Activated T-helper 1 cell treated with anti-CD3 and anti-CD28 coated beads, Interleukin-12 subunit alpha, Interleukin-12 subunit beta, Interleukin-2, Interleukin-4 antibody, amounts not matched to agents 30 ng/mL and 10 ng/mL and 1 ng/mL, durations not matched to agents 14 hours and 24 hours and 36 hours (primary cell): ENCODE data around the gene MSRB2. TPM values are rescaled to one million over a fixed set of nuclear protein-coding genes. Genes with fewer than 3 reads are reported as not detected.
"Not testable (repeated sequence)": the region's sequence is repeated elsewhere in the genome, so short reads cannot be mapped to it uniquely, and the experiment has no call there.

Source experiments
- DNase-seq: peaks from one replicate; pipeline ENCODE4 v3.0.0; 2021; ENCODE audit warnings: low spot score
- H3K27ac Mint-ChIP-seq: one replicate; pipeline ENCODE4 v1.8.0; 2021; ENCODE audit warnings: mild to moderate bottlenecking, mixed read lengths
- H3K27me3 Mint-ChIP-seq: one replicate; pipeline ENCODE4 v1.8.0; 2022; ENCODE audit warnings: mild to moderate bottlenecking, moderate library complexity, mixed read lengths; ENCODE audit not compliant: insufficient read depth
- H3K36me3 Mint-ChIP-seq: one replicate; pipeline ENCODE4 v1.8.0; 2021; ENCODE audit warnings: low read depth, mixed read lengths
- H3K4me1 Mint-ChIP-seq: one replicate; pipeline ENCODE4 v1.8.0; 2021; ENCODE audit warnings: low read depth, mixed read lengths
- H3K4me3 Mint-ChIP-seq: one replicate; pipeline ENCODE4 v1.8.0; 2021; ENCODE audit warnings: mild to moderate bottlenecking, moderate library complexity, mixed read lengths
- H3K9me3 Mint-ChIP-seq: one replicate; pipeline ENCODE4 v1.8.0; 2021; ENCODE audit warnings: mixed read lengths
- intact Hi-C: fragments of 100-400 bp; cut with micrococcal nuclease; formaldehyde crosslinking; loops from one replicate; pipeline ENCODE4 v1.15.1; 2024
- total RNA-seq: library from RNA; stranded (reverse); gene quantifications from 2 replicates; pipeline ENCODE4 v1.2.3, GENCODE V29; 2022

MSRB2 gene
- total RNA-seq, 1 donor from 2014 or later: 3.0 TPM

- no peak overlapping the region for H3K27ac Mint-ChIP-seq
- no peaks in the 10 kb centered on the region for H3K9me3 Mint-ChIP-seq
- H3K27me3 Mint-ChIP-seq: peaks cover 10% of the 10 kb centered on the region
- DNase-seq: no peak
- no peaks in the 10 kb centered on the region for H3K4me1 Mint-ChIP-seq
- no peaks in the 10 kb centered on the region for H3K36me3 Mint-ChIP-seq
- intact Hi-C loops: loop anchor here (10.0 kb wide), 1 partner anchor 509 kb away; no protein-coding TSS in a partner anchor
- H3K4me3 Mint-ChIP-seq: no peak overlapping the region
These were observed 31.2 kb upstream of the MSRB2 start for GRCh38 chr10:23063973-23064812.

GRCh38 chr10:23064813-23065114 is 30.6 kb upstream of the MSRB2 start:
- H3K9me3 Mint-ChIP-seq, DNase-seq, H3K4me1 Mint-ChIP-seq, H3K4me3 Mint-ChIP-seq, H3K27ac Mint-ChIP-seq, H3K36me3 Mint-ChIP-seq: not testable (repeated sequence)
- H3K27me3 Mint-ChIP-seq: peaks cover 10% of the 10 kb centered on the region
- intact Hi-C loops: loop anchor here (10.0 kb wide), 1 partner anchor 510 kb away; no protein-coding TSS in a partner anchor

GRCh38 chr10:23065181-23065948 is 30.0 kb upstream of the MSRB2 start:
- intact Hi-C loops: loop anchor here (10.0 kb wide), 1 partner anchor 511 kb away; no protein-coding TSS in a partner anchor
- no peaks in the 10 kb centered on the region for H3K4me1 Mint-ChIP-seq
- no peak for DNase-seq
- no peak overlapping the region for H3K27ac Mint-ChIP-seq
- no peaks in the 10 kb centered on the region for H3K9me3 Mint-ChIP-seq
- no peak overlapping the region for H3K4me3 Mint-ChIP-seq
- peaks cover 10% of the 10 kb centered on the region for H3K27me3 Mint-ChIP-seq
- H3K36me3 Mint-ChIP-seq: no peaks in the 10 kb centered on the region

GRCh38 chr10:23067337-23067736 is 28.0 kb upstream of the MSRB2 start:
- H3K36me3 Mint-ChIP-seq: no peaks in the 10 kb centered on the region
- DNase-seq: no peak
- H3K27ac Mint-ChIP-seq: no peak overlapping the region
- intact Hi-C loops: loop anchor here (10.0 kb wide), 1 partner anchor 513 kb away; no protein-coding TSS in a partner anchor
- no peaks in the 10 kb centered on the region for H3K9me3 Mint-ChIP-seq
- peaks cover 8% of the 10 kb centered on the region for H3K27me3 Mint-ChIP-seq
- H3K4me1 Mint-ChIP-seq: no peaks in the 10 kb centered on the region
- no peak overlapping the region for H3K4me3 Mint-ChIP-seq

GRCh38 chr10:23067939-23068775 is 27.2 kb upstream of the MSRB2 start:
- no peaks in the 10 kb centered on the region for H3K9me3 Mint-ChIP-seq
- peaks cover 8% of the 10 kb centered on the region for H3K27me3 Mint-ChIP-seq
- no peaks in the 10 kb centered on the region for H3K36me3 Mint-ChIP-seq
- no peak overlapping the region for H3K4me3 Mint-ChIP-seq
- intact Hi-C loops: loop anchor here (1.0 to 10.0 kb wide), 4 partner anchors 79 to 1075 kb away; no protein-coding TSS in a partner anchor
- DNase-seq: peak; percentile 14
- no peaks in the 10 kb centered on the region for H3K4me1 Mint-ChIP-seq
- H3K27ac Mint-ChIP-seq: no peak overlapping the region

GRCh38 chr10:23069019-23069815 is 26.2 kb upstream of the MSRB2 start:
- no peaks in the 10 kb centered on the region for H3K9me3 Mint-ChIP-seq
- intact Hi-C loops: loop anchor here (10.0 kb wide), 1 partner anchor 514 kb away; no protein-coding TSS in a partner anchor
- H3K27ac Mint-ChIP-seq: no peak overlapping the region
- no peaks in the 10 kb centered on the region for H3K36me3 Mint-ChIP-seq
- no peaks in the 10 kb centered on the region for H3K4me1 Mint-ChIP-seq
- no peak overlapping the region for H3K4me3 Mint-ChIP-seq
- DNase-seq: no peak
- peaks cover 12% of the 10 kb centered on the region for H3K27me3 Mint-ChIP-seq

- H3K4me1 Mint-ChIP-seq, H3K27ac Mint-ChIP-seq, DNase-seq, intact Hi-C loops, H3K36me3 Mint-ChIP-seq, H3K9me3 Mint-ChIP-seq, H3K4me3 Mint-ChIP-seq: not testable (repeated sequence)
- H3K27me3 Mint-ChIP-seq: peaks cover 13% of the 10 kb centered on the region
These were observed 25.1 kb upstream of the MSRB2 start for GRCh38 chr10:23070092-23070912.

GRCh38 chr10:23070913-23071218 is 24.5 kb upstream of the MSRB2 start:
- DNase-seq: no peak
- Mint-ChIP-seq H3K4me3 (no peak overlapping the region), H3K27me3 (peaks cover 13% of the 10 kb centered on the region), H3K27ac (no peak overlapping the region), H3K9me3 (no peaks in the 10 kb centered on the region), H3K36me3 (no peaks in the 10 kb centered on the region), H3K4me1 (no peaks in the 10 kb centered on the region)
- intact Hi-C loops: no loop called here

- H3K4me3 Mint-ChIP-seq, intact Hi-C loops, DNase-seq, H3K27ac Mint-ChIP-seq, H3K36me3 Mint-ChIP-seq, H3K9me3 Mint-ChIP-seq, H3K4me1 Mint-ChIP-seq: not testable (repeated sequence)
- peaks cover 17% of the 10 kb centered on the region for H3K27me3 Mint-ChIP-seq
These were observed 22.8 kb upstream of the MSRB2 start for GRCh38 chr10:23072593-23072992.

- Mint-ChIP-seq H3K4me1 (no peaks in the 10 kb centered on the region), H3K4me3 (no peak overlapping the region), H3K27me3 (peaks cover 15% of the 10 kb centered on the region), H3K36me3 (no peaks in the 10 kb centered on the region), H3K27ac (no peak overlapping the region), H3K9me3 (no peaks in the 10 kb centered on the region)
- DNase-seq: no peak
- intact Hi-C loops: no loop called here
These were observed 21.9 kb upstream of the MSRB2 start for GRCh38 chr10:23073527-23073926.

- intact Hi-C loops: no loop called here
- H3K9me3 Mint-ChIP-seq: no peaks in the 10 kb centered on the region
- H3K4me3 Mint-ChIP-seq: no peak overlapping the region
- no peaks in the 10 kb centered on the region for H3K36me3 Mint-ChIP-seq
- no peak overlapping the region for H3K27ac Mint-ChIP-seq
- peaks cover 16% of the 10 kb centered on the region for H3K27me3 Mint-ChIP-seq
- H3K4me1 Mint-ChIP-seq: no peaks in the 10 kb centered on the region
- DNase-seq: no peak
These were observed 19.7 kb upstream of the MSRB2 start for GRCh38 chr10:23075672-23076071.
